GM21619 (cell line): ENCODE measurements around the gene MICOS13.
"Not testable (repeated sequence)": the region's sequence is repeated elsewhere in the genome, so short reads cannot be mapped to it uniquely, and the experiment has no call there.

Experiments
- ATAC-seq: cut with Tn5 transposase; IDR thresholded peaks from one replicate; pipeline ENCODE4 v1.9.1; 2021; ENCODE audit not compliant: unreplicated experiment

MICOS13 gene

GRCh38 chr19:5680437-5681368 is at the start of gene MICOS13, which contains the start of gene HSD11B1L:
Gene MICOS13, minus strand, starts transcription at chr19:5680516. Its CDS starts 30 bp downstream, at chr19:5680486.
Gene HSD11B1L, plus strand, starts transcription at chr19:5681027. Its CDS starts 3,806 bp downstream, at chr19:5684833.
- peak; percentile 83 for ATAC-seq

DNA sequence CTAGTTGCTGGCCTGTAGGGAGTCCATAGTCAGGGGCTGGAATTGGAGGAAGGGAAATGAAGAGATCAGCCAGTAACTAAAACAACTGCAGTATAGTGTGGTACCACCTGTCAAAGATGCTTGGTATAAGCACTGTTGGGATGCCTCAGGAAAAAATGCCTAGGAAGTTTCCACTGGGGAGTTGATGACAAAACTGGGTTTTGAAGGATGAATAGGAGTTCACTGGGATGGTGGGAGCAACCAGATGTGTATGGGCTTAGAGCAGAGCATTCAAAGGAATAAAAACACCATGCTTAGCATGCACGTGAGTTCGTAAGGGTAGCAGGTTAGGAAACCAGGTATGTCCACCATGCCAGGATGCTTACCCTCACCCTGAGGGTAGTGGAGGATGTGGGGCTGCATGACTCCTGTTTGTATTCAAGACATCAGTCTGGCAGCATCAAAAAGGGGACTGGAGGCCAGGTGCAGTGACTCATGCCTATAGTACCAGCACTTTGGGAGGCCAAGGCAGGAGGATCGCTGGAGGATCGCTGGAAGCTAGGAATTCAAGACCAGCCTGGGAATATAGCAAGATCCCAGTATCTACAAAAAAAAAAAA is 47.2 kb upstream of the MICOS13 start:
- ATAC-seq: no peak

DNA sequence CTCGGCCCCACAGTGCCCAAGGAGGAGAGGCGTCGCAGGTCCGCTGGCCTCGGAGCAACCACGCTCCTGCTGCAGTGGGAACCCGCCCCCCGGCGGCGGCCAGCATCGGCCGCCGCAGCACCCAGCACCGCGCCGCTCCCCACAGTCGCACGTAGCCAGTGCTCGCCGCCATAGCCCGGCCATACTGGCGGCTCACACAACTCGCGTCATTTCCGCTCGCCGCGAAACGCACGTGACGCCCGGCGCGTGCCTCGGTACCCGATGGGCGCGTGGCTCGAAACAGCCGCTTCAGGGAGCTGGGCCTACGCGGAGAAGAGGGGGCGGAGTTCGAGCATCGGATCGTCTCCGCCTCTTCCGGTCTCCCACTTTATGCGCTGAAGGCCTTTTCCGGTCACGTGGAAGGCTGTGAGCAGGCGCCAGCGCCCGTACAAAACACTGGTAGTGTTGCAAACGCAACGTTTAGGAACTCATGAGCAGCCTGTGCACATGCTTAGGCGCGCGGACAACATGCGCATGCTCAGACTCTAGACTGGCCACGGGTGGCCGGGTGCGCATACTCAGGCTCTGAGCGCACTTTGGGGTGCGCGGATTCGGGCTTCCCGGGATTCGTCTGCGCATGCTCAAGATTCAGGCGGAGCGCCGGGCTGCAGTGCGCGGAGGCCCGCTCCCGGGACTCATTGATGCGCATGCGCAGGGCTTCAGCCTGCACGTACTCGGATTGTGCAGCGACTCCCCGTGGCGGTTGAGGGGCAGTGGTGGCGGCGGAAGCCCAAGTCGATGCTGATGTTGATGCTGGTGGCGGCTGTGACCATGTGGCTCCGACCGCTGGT is 39.9 kb upstream of the MICOS13 start, which contains the start of the genes CATSPERD and LONP1:
TSS of gene CATSPERD (plus strand) at position 677 of the 830 bp plus-strand sequence. CDS start at position 778, 101 bp downstream.
TSS of gene LONP1 (minus strand) at position 186 of the 830 bp plus-strand sequence. CDS start at position 172, 14 bp downstream.
- ATAC-seq: peak; percentile 81

DNA sequence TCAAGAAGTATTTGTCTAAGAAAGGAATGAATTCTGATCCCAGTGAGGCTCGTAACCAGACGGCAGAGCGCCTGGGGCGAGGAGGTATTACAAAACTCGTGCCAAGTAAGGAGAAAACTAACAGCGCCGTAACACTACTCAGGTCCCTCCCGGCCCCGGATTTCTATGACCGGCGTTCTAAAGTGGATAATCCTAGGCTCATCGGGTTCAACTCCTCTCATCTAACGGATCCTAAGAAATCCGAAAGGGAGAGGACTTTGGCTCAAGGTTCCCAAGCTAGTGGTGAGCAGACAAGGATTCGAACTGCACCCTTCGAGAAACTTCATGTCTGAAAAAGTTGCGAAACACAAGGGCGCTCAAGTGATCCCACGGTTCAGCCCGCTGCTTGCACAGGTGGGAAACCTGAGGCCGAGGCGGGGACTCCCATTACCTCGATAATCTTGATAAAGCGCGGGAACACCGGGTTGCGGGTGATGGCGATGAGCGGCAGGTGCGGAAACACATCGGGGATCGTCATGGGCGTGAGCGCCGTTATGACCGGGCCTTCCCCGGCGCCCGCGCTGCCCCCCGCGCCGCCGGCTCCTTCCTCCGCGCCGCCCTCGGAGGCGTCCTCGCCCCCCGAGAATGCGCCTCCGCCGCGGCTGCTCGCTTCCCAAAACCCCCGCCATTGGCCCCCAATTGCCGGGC is 39.1 kb upstream of the MICOS13 start:
- peak; percentile 1 for ATAC-seq

- ATAC-seq: no peak
These were observed 38.4 kb upstream of the MICOS13 start for GRCh38 chr19:5718579-5719273.

DNA sequence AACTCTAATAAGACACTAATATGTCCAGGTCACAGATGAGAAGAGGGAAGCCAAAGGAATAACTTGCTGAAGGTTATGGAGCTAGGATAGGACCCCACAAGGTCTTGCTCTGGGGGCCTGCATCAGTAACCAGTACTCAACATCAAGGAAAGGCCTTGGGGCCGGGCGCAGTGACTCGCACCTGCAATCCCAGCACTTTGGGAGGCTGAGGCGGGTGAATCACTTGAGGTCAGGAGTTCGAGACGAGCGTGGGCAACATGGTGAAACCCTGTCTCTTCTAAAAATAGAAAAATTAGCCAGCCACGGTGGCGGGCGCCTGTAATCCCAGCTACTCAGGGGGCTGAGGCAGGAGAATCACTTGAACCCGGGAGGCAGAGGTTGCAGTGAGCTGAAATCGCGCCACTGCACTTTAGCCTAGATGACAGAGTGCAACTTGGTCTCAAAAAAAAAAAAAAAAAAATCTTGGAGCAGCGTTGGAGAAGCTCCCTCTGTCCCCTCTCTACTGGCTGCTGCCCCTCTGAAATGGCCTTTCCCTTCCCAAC is 37.8 kb upstream of the MICOS13 start:
- no peak for ATAC-seq

GRCh38 chr19:5717215-5717935 is 37.1 kb upstream of the MICOS13 start:
- ATAC-seq: no peak

DNA sequence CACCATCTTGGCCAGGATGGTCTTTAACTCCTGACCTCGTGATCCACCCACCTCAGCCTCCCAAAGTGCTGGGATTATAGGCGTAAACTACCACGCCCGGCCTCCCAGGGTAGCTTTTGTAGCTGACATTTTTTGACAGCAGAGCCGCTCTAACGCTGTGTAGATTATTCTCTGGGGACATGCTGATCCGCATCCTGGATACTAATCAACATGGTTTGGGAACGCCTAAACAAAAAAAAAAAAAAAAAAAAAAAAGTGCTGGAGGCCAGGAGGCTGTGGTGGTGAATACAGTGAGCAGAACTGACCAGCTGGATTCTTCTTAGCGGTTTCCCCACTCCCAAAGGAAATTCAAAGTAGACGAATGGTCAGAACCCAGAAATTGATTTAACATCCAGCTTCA is 34.5 kb upstream of the MICOS13 start:
- ATAC-seq: no peak

DNA sequence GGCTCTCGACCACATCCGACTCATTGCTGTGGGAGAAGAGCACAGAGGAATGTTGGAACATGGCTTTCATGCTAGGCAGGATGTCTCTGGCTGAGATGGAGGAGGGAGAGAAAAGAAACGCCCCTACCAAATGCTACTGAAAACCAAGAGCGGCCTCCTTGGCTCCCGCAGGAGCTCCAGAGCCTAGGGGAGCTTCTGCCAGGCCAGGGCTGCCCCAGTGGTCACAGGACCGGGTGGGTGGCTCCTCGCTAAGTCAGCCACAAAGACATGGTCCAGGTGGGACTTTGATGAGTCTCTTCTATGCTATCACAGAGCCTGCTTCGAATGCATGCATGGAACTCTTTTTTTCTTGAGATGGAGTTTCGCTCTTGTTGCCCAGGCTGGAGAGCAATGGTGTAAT is 32.9 kb upstream of the MICOS13 start:
- no peak for ATAC-seq

DNA sequence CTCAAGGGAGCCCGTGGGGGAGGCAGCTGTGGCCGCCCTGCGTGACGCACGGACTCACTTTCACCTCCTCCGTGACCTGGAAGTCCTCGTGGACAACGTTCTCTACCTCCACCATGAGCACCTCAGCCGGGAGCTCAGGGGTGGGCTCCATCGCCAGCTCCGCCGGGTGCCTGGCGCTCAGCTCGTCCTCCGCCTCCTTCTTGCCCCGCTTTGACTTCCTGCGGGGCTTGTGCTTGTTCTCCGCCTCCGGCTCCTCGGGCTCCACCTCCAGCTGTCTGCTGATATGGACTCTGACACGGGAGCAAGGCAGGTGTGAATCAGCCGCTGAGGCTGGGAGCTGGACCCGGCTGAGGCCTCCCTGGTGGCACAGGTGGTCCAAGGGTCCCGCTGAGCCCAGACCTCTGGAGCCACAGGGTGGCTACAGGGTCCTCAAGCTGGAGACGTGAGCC is 31.4 kb upstream of the MICOS13 start:
- ATAC-seq: no peak

GRCh38 chr19:5711025-5711424 is 30.7 kb upstream of the MICOS13 start:
- ATAC-seq: no peak

DNA sequence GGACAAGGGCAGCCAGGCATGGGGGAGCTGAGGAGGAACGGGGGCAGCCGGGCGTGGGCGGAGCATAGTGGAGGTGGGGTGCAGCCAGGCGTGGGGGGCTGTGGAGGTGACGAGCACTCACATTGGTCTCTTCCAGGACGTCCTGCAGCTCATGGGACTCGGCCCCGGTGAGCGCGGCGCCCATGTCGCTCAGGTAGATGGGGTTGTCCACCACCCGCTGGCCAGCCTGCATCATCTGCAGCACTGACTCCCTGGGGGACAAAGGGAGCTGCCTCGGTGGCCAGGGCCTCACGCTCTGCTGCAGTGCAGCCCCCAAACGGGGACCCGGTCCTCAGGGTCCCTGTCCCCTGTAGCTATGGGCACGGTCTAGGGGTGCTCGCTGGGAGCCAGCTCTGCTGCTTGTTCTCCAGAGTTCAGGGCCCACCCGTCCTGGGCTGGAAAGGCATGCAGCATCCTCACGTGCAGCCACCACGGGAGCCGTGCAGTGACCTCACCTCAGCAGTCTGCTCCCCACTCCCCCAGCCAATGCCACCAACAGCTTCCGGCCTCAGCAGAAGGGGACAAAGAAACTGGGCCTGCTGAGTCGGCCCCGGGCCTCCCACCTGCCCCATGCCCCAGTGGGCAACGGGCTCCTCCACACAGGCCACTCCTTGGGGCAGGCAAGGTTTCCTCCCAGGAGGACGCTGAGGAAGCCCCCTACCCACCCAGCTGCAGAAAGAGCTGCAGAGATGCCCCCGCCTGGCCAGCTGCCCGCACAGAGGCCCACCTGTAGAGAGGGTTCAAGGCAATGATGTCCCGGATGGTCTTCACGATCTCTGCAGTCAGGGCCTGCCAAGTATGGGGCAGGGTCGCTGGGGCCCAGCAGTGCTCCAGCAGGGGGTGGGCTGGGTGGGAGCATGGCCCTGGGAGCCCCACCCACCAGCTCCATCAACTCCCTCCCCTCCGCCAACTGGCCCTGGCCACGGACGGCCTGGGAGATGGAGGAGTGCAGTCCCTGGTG is 27.6 kb upstream of the MICOS13 start:
- no peak for ATAC-seq

DNA sequence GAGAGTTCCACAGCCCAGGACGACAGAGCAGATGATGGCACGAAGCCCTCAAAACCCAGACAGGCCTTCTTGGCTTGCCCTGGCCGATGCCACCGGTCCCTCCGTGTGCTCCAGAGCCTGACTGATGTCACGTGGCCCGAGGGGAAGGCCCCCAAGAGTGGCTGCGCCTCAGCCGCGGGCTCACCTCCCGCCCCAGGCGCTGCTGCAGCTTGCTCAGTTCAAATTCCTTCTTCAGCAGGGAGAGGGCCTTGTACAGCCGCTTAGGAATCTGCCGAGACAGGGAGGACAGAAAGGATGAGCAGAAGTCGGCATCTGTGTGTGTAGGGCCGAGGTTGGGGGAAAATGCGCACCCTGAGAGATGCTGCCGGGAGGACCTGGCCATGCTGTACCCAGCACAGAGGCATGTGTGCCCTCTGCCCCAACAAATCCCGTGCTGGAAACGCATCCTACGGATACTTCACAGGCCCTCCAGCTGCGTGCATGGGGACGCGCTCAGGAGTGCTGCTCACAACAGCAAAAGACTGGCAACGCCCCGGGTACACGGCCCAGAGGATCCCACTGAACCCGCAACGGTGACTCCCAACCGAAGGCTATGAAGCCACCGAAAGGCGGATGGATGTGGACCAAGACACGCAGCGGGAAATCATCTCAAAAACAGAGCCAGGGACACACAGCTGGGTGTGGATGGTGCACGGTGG is 26.7 kb upstream of the MICOS13 start:
- no peak for ATAC-seq

GRCh38 chr19:5705552-5705951 is 25.2 kb upstream of the MICOS13 start:
- no peak for ATAC-seq

- no peak for ATAC-seq
These were observed 23.8 kb upstream of the MICOS13 start for GRCh38 chr19:5703819-5704818.

DNA sequence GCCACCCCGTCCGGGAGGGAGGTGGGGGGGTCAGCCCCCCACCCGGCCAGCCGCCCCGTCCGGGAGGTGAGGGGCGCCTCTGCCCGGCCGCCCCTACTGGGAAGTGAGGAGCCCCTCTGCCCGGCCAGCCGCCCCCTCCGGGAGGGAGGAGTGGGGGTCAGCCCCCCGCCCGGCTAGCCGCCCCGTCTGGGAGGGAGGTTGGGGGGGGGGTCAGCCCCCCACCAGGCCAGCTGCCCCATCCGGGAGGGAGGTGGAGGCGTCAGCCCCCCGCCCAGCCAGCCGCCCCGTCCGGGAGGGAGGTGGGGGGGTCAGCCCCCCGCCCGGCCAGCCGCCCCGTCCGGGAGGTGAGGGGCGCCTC is 21.7 kb upstream of the MICOS13 start:
- ATAC-seq: not testable (repeated sequence)
